A673 (cell line): ENCODE data around the gene CREM.

Experiments
- CTCF ChIP-seq: fragments of 300-800, 200-600 bp; sonication (generic); conservative IDR thresholded peaks from 2 replicates; pipeline ENCODE4 v1.5.1; 2017; ENCODE audit warnings: low read depth, mild to moderate bottlenecking, antibody characterized with exemption, low read length, moderate library complexity, mixed read lengths
- EZH2 ChIP-seq: fragments of 200-600 bp; sonication (generic); IDR thresholded peaks from 2 replicates; pipeline ENCODE4 v1.6.1; 2017; ENCODE audit warnings: borderline replicate concordance, low read depth, mild to moderate bottlenecking, mixed read lengths, antibody characterized with exemption, low read length; ENCODE audit not compliant: poor library complexity, severe bottlenecking

GRCh38 chr10:35096312-35096711 lies 30.3 kb upstream of the CREM start:
- TF ChIP-seq EZH2 (no peak), CTCF (no peak)
